IgD-negative memory B cell (primary cell): Measurements from ENCODE around the gene FKBP3. TPM values are rescaled to one million over a fixed set of nuclear protein-coding genes. Genes with fewer than 3 reads are reported as not detected.
"Not testable (repeated sequence)": the region's sequence is repeated elsewhere in the genome, so short reads cannot be mapped to it uniquely, and the experiment has no call there.

ENCODE experiments used
- H3K27ac Mint-ChIP-seq, 3 donors: one replicate each; pipeline ENCODE4 v1.8.0; 2020 to 2022; ENCODE audit warnings: mild to moderate bottlenecking in 3 of 3, mixed read lengths in 3 of 3, moderate library complexity in 1 of 3
- H3K27me3 Mint-ChIP-seq: one replicate; pipeline ENCODE4 v1.8.0; 2021; ENCODE audit warnings: mixed read lengths
- H3K36me3 Mint-ChIP-seq: one replicate; pipeline ENCODE4 v1.8.0; 2020; ENCODE audit warnings: mild to moderate bottlenecking, mixed read lengths
- H3K4me1 Mint-ChIP-seq, 3 donors: one replicate each; pipeline ENCODE4 v1.8.0; 2020 to 2022; ENCODE audit warnings: mixed read lengths in 3 of 3, mild to moderate bottlenecking in 1 of 3
- H3K4me3 Mint-ChIP-seq, 4 donors: one replicate each; pipeline ENCODE4 v1.8.0; 2020 to 2022; ENCODE audit warnings: mild to moderate bottlenecking in 4 of 4, mixed read lengths in 4 of 4, moderate library complexity in 3 of 4
- H3K9me3 Mint-ChIP-seq, 3 donors: one replicate each; pipeline ENCODE4 v1.8.0; 2020 to 2021; ENCODE audit warnings: mixed read lengths in 3 of 3, mild to moderate bottlenecking in 1 of 3
- polyA plus RNA-seq: library from polyadenylated mRNA; unstranded; fragments of 300-500 nt; fragmentation: Illumina TruSeq; gene quantifications from one replicate; pipeline ENCODE4 v1.2.3, GENCODE V29; 2021

FKBP3 gene
- polyA plus RNA-seq, result 63.6 TPM

DNA sequence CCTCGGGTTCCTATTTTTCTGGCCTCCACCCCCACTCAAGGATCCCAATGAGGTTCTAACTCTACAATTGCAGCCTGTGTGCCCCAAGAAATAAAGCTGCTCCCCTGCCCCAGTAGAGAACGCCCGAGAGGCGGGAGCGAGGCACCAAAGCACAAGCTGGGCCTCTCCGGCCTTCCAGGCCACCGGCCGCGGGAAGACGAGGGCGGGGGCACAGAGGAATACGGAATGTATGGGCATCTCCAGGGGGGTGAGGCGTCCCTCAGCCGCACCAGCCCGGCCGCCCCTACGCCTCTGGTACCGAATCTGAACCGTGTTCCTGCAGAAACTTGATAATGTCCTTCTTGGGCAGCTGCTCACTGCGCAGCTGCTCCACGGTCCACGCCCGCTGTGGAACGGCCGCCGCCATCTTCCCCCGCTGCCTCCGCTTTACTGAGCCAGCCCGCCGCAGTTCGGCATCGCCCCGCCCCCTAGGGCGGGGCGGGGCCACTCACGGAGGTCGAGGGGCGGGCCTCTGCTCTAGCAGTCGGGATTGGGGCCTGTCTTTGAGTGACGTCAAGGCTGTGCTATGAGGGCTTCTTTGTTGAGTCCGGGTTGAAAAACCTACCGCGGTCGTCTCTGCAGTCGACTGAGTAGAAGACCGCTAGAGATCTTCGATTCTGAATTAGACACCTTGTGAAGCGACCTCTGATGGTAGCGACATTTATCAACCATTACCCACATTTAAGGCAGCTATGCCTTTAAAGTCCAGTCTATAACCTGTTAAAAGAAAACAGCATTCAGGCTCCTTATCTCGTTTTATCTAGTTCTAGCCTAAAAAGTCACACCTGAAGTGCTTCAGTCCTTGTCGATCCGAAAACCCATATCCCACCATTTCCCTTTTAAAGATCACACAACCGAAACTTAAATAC is at the start of gene FKBP3:
Gene FKBP3, minus strand, starts transcription at position 431 of the 908 bp plus-strand sequence. Its CDS starts 25 bp downstream, at position 406.
- Mint-ChIP-seq H3K27ac (peak within 1 kb of the TSS; percentile 96 to 99 (median 98)), H3K27me3 (no peaks in the 10 kb centered on the region), H3K9me3 (no peaks in the 10 kb centered on the region), H3K36me3 (no peaks in the 10 kb centered on the region), H3K4me3 (peak within 1 kb of the TSS; percentile 97 to 100 (median 98)), H3K4me1 (peaks cover 20 to 40% (median 32%) of the 10 kb centered on the region in 3 donors)

DNA sequence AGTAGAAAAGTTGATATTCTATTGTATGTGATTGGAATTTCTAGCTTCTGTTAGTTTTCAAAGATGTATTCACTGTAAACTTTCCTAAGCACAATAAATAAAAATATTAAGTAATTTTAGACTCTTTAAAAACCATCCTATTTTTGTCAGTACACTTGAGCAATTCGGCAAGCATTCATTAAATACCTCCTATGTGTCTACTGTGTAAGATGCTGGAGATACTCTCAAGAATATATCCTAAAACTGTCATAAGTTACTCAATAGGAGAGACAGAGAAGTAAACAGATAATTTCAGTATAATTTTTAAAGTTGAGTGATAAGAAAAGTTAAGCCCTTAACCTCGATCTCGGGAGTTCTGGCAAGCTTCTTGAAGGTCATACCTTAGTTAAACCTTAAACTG is 47.5 kb upstream of the FKBP3 start:
- Mint-ChIP-seq H3K4me1 (no peaks in the 10 kb centered on the region), H3K9me3 (no peaks in the 10 kb centered on the region), H3K36me3 (peaks cover 6% of the 10 kb centered on the region), H3K27ac (no peak overlapping the region), H3K4me3 (no peak overlapping the region), H3K27me3 (no peaks in the 10 kb centered on the region)

DNA sequence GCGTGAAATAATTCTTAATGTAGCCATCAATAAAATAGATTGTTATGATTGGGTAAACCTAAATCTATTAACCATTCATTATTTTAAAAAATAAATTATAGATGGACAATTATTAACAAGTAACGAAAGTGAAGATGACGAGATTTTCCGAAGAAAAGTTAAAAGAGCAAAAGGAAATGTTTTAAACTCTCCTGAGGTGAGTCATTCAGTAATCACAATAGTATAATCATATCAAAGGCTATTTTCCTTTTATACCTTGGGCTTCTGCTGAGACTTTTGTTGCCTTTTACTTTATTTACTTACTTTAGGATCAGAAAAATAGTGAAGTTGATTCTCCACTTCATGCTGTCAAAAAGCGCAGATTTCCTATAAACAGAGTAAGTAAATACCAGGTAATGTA is 47.0 kb upstream of the FKBP3 start:
- Mint-ChIP-seq H3K36me3 (peaks cover 4% of the 10 kb centered on the region), H3K9me3 (no peaks in the 10 kb centered on the region), H3K4me3 (no peak overlapping the region), H3K4me1 (no peaks in the 10 kb centered on the region), H3K27ac (no peak overlapping the region), H3K27me3 (no peaks in the 10 kb centered on the region)

DNA sequence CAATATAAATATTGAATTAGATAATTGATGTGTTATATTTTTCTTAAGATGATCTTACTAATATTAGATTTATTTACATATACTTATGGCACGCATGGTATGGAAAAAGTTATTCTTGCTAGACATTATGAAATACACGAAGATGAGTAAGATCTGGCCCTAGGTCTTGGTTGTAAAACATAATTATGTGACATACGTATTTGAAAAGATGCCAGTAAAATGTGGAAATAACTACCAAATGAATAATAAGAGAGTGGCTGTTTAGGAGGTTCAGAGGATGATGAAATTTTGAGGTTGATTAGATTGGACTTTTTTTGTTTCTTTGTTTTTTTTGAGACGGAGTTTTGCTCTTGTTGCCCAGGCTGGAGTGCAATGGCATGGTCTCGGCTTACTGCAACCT is 42.8 kb upstream of the FKBP3 start:
- Mint-ChIP-seq H3K4me3 (no peak overlapping the region), H3K4me1 (no peaks in the 10 kb centered on the region), H3K9me3 (no peaks in the 10 kb centered on the region), H3K27me3 (no peaks in the 10 kb centered on the region), H3K27ac (no peak overlapping the region), H3K36me3 (peaks cover 3% of the 10 kb centered on the region)

DNA sequence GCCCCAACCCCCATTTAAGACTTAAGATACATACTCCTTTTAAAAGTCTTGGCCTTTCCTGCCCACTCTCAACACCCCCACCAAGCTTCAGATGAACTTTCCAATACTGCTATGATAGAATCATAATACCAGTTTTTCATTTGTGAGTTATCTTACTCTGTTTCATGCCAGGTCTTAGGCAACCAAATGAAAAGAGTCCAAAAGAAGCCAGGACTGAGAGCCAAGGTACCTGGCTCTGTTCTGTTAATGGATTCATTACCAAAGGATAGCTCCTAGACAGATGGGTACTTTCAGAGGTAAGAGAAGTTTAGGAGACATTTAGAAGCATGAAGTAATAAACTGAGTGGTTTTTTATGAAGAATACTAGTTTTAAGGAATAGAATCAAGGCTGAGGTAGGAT is 35.6 kb upstream of the FKBP3 start:
- no peaks in the 10 kb centered on the region for H3K9me3 Mint-ChIP-seq
- H3K4me1 Mint-ChIP-seq, result no peaks in the 10 kb centered on the region
- H3K4me3 Mint-ChIP-seq, result no peak overlapping the region
- H3K27ac Mint-ChIP-seq, result peak overlapping the region in 1 of 3 donors; percentile 46
- H3K36me3 Mint-ChIP-seq, result peaks cover 11% of the 10 kb centered on the region
- no peaks in the 10 kb centered on the region for H3K27me3 Mint-ChIP-seq

DNA sequence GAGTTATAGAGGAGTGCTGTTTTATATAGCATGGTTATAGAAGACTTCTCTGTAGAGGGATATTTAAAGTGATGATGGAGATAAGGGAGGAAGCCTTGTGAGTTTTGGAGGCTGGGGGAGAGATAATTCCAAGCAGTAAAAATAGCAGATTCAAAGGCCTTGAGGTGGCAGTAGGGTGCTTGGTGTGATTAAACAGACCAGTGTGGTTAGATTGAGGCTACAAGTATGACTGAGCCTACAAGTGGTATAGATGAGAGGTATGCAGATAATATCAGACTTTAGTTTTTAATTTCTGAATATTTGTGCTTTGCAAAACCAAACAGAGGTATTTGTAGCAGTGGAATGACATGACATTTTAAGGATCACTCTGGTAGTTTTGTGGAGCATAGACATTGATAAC is 21.8 kb upstream of the FKBP3 start:
- no peaks in the 10 kb centered on the region for H3K4me1 Mint-ChIP-seq
- peak overlapping the region in 1 of 4 donors; percentile 6 for H3K4me3 Mint-ChIP-seq
- no peak overlapping the region for H3K27ac Mint-ChIP-seq

DNA sequence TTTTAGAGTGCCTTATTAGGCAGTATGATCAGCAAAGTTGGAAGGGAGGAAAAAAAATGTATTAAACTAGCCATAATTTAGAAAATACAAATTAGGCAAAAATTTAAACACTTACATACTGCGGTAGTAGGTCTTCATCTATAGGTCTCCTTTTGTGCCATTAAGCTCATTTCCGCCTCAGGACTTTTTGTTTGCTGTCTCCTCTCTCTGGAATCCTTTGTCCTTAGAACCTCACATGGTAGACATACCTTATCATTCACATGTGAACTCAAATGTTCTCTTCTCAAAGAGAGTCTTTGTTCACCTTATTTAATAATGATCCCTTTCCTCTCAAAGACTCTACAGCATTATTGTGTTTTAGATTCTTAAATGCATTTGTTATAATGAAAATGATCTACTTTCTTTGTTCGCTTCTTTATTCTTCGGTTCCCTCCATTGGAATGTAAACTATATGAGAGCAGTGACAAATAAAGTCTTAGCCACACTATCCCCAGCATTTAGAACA is 16.2 kb upstream of the FKBP3 start:
- Mint-ChIP-seq H3K27ac (no peak overlapping the region), H3K36me3 (peaks cover 2% of the 10 kb centered on the region), H3K9me3 (no peaks in the 10 kb centered on the region), H3K27me3 (no peaks in the 10 kb centered on the region), H3K4me3 (no peak overlapping the region), H3K4me1 (peaks cover 0 to 2% (median 0%) of the 10 kb centered on the region in 3 donors)

More for the DNA sequence above, 21.8 kb upstream of the FKBP3 start:
- H3K36me3 Mint-ChIP-seq, result peaks cover 4% of the 10 kb centered on the region
- no peaks in the 10 kb centered on the region for H3K27me3 Mint-ChIP-seq
- no peaks in the 10 kb centered on the region for H3K9me3 Mint-ChIP-seq

DNA sequence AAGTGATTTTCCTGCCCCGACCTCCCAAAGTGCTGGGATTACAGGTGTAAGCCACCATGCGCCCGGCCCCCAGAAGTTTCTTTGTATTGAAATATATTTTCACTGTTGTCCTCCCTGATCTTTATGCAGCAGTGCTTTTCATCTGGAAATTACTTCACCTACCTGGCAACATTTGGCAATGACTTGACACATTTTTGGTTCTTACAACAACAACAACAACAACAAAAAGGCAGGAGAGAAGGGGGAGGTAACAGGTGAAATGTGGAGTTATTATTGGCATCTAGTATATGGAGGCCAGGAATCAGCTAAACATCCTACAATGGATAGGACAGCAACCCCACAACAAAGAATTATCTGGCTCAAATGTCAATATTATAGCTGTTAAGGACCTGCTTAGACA is 15.3 kb upstream of the FKBP3 start:
- H3K9me3 Mint-ChIP-seq, result no peaks in the 10 kb centered on the region

DNA sequence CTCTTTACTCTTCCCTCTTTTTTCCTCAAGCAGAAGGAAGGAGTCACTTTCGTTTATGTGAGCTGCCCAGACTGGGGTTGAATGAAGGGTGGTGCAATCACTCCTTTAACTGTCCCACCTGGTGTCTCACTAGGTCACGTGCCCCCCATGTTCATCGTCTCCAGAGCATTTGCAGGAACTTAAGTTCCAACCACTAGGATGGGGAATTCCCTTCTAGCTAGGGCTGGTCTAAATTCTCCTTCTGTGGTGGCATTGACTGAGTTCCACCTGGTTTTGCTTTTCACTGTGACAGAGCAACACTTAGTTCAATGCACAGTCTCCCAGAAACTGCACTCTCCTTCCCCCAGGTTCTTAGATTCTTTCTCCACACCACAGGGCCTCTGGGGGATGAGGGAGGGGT is 10.9 kb upstream of the FKBP3 start:
- Mint-ChIP-seq H3K27me3 (no peaks in the 10 kb centered on the region), H3K9me3 (no peaks in the 10 kb centered on the region), H3K36me3 (peaks cover 2% of the 10 kb centered on the region), H3K27ac (no peak overlapping the region), H3K4me3 (no peak overlapping the region), H3K4me1 (peaks cover 5 to 20% (median 14%) of the 10 kb centered on the region in 3 donors)

More for the DNA sequence above, 15.3 kb upstream of the FKBP3 start:
- H3K27me3 Mint-ChIP-seq, result no peaks in the 10 kb centered on the region
- peaks cover 0 to 8% (median 4%) of the 10 kb centered on the region in 3 donors for H3K4me1 Mint-ChIP-seq
- no peak overlapping the region for H3K27ac Mint-ChIP-seq
- H3K36me3 Mint-ChIP-seq, result peaks cover 2% of the 10 kb centered on the region
- no peak overlapping the region for H3K4me3 Mint-ChIP-seq

DNA sequence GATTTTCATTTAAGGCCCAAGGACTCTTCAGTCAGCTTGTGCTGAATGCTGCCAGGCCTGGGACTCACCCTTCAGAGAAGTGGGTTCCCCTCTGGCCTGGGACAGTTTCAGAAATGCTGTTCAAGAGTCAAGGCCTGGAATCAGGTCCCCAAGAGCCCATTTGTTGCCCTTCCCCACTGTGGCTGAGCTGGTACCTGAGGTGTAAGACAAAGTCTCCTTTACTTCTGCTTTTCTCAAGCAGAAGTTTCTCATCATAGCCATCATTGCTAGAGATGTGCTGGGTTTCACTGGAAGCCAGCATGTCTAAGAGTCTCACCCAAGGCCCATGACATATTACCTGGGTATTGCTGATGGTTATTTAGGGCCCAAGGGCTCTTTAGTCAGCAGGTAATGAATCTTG is 10.4 kb upstream of the FKBP3 start:
- Mint-ChIP-seq H3K27ac (peak overlapping the region in 1 of 3 donors; percentile 62), H3K27me3 (no peaks in the 10 kb centered on the region), H3K36me3 (peaks cover 2% of the 10 kb centered on the region), H3K4me1 (peaks cover 5 to 21% (median 15%) of the 10 kb centered on the region in 3 donors), H3K9me3 (no peaks in the 10 kb centered on the region), H3K4me3 (no peak overlapping the region)

DNA sequence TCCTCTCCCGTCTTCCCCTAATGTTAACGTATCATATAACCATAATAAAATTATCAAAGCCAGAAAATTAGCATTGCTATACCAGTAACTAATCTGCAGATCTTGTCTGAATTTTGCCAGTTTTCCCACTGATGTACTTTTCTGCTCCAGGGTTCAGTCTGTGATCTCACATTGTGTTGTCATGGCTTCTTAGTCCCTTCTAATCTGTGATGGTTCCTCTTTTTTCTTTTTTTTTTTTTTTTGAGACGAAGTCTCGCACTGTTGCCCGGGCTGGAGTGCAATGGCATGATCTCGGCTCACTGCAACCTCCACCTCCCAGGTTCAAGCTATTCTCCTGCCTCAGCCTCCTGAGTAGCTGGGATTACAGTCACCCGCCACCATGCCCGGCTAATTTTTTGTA is 7.8 kb upstream of the FKBP3 start:
- not testable (repeated sequence) for H3K9me3 Mint-ChIP-seq, H3K27me3 Mint-ChIP-seq
- peak overlapping the region in 1 of 3 donors; percentile 52 for H3K27ac Mint-ChIP-seq

DNA sequence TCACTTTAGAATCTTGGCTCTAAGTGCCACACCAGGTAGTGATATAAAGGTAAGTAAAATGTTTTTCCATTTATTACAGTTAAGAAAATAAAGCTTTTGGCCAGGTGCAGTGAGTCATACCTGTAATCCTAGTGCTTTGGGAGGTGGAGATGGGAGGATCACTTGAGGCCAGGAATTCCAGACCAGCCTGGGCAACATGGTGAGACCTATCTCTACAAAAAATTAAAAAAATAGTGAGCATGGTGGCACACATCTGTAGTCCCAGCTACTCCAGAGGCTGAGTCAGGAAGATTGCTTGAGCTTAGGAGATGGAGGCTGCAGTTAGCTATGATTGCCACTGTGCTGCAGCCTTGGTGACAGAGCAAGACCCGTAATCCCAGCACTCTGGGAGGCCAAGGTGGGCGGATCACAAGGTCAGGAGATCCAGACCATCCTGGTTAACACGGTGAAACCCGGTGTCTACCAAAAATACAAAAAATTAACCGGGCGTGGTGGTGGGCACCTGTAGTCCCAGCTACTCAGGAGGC is 6.4 kb upstream of the FKBP3 start:
- Mint-ChIP-seq H3K4me1 (peaks cover 16 to 41% (median 36%) of the 10 kb centered on the region in 3 donors), H3K4me3 (peak overlapping the region in 1 of 4 donors; percentile 23), H3K27me3 (no peaks in the 10 kb centered on the region), H3K27ac (no peak overlapping the region), H3K36me3 (no peaks in the 10 kb centered on the region), H3K9me3 (no peaks in the 10 kb centered on the region)

More for the DNA sequence above, 7.8 kb upstream of the FKBP3 start:
- Mint-ChIP-seq H3K4me1 (peaks cover 14 to 33% (median 28%) of the 10 kb centered on the region in 3 donors), H3K4me3 (peak overlapping the region in 3 of 4 donors; percentile 25 to 73 (median 41))
- H3K36me3 Mint-ChIP-seq, result not testable (repeated sequence)

DNA sequence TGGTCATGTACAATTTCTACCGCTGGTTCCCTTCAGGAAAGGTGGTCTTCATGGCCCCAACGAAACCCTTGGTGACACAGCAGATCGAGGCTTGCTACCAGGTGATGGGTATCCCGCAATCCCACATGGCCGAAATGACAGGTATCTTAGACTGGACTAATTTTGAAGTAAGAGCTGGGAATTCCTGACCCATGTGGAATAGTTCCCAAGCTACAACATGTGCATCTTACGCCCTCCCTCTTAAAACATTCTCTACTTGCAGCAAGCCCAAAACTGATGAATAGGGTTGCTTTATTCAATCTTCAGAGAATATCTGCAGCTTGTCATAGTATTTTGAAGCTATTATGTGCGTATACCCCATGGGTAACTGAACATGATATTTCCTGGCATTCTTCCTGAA is 2.1 kb upstream of the FKBP3 start:
- H3K4me1 Mint-ChIP-seq, result peaks cover 20 to 42% (median 34%) of the 10 kb centered on the region in 3 donors
- H3K4me3 Mint-ChIP-seq, result peak overlapping the region; percentile 97 to 100 (median 98)
- peak overlapping the region; percentile 96 to 99 (median 98) for H3K27ac Mint-ChIP-seq
- H3K27me3 Mint-ChIP-seq, result no peaks in the 10 kb centered on the region
- H3K9me3 Mint-ChIP-seq, result no peaks in the 10 kb centered on the region
- H3K36me3 Mint-ChIP-seq, result no peaks in the 10 kb centered on the region

DNA sequence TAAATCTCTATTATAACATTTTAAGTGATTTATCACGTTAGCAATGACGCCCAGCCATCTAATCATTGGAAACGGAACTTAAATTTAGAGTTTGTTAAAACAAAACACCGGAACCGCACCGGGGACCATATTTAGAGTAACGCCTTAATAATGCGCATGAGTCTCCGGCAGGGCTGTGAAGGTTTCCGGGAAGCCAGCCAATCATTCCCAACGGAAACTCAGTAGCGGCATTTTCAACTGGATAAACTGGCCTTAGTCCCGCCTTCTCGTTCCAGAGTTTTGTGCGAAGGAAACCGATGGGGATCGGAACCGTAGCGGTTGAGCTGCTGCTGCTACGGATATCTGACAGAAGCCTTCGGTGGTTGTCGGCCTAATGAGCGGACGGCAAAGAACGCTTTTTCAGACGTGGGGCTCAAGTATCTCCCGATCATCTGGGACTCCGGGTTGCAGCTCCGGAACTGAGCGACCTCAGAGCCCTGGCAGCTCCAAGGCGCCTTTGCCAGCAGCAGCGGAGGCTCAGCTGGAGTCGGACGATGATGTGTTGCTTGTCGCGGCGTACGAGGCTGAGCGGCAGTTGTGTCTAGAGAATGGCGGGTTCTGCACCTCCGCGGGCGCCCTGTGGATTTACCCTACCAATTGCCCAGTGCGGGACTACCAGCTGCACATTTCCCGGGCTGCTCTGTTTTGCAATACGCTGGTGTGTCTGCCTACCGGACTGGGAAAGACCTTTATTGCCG is 1.5 kb upstream of the FKBP3 start, which contains the start of gene FANCM:
Gene FANCM, plus strand, starts transcription at position 272 of the 737 bp plus-strand sequence. Its CDS starts 102 bp downstream, at position 374.
- no peaks in the 10 kb centered on the region for H3K27me3 Mint-ChIP-seq
- peaks cover 20 to 45% (median 34%) of the 10 kb centered on the region in 3 donors for H3K4me1 Mint-ChIP-seq

DNA sequence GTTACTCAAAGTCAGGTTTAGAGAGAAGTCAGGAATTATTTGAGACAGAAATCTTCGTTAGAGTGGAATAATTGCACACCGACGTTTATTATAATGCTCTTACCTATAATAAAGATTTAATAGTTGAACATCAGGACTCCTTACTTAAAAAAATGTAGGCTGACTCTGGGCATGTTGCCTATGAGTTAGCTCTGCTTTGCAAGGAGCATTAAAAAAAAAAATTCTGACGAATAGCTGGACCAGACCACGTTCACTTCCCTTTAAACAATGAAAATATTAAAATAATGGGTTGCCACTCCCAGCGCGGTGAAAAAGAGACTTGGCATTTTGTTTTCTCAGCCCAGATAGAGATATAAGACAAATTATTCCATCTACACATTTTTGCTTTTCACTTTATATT is 875 bp upstream of the FKBP3 start:
- H3K27me3 Mint-ChIP-seq, result no peaks in the 10 kb centered on the region
- H3K36me3 Mint-ChIP-seq, result no peaks in the 10 kb centered on the region
- H3K4me3 Mint-ChIP-seq, result peak overlapping the region; percentile 97 to 100 (median 98)
- peaks cover 20 to 42% (median 32%) of the 10 kb centered on the region in 3 donors for H3K4me1 Mint-ChIP-seq
- H3K27ac Mint-ChIP-seq, result peak overlapping the region; percentile 96 to 99 (median 98)
- H3K9me3 Mint-ChIP-seq, result no peaks in the 10 kb centered on the region

More for the DNA sequence above, 1.5 kb upstream of the FKBP3 start, which contains the start of gene FANCM:
- H3K36me3 Mint-ChIP-seq, result no peaks in the 10 kb centered on the region
- H3K4me3 Mint-ChIP-seq, result peak within 1 kb of the TSS; percentile 97 to 100 (median 98)
- peak within 1 kb of the TSS; percentile 96 to 99 (median 98) for H3K27ac Mint-ChIP-seq
- H3K9me3 Mint-ChIP-seq, result no peaks in the 10 kb centered on the region
